OCI-LY1 (cell line): ENCODE measurements around the gene PSPC1.

Experiments used
- H2AFZ ChIP-seq: fragments of 200-600 bp; sonication (generic), shearing (Covaris generic); 2 replicates; pipeline ENCODE4 v1.6.0; 2014; ENCODE audit warnings: antibody characterized with exemption, mild to moderate bottlenecking, low read length
- H3F3A ChIP-seq: fragments of 200-600 bp; sonication (generic), shearing (Covaris generic); 2 replicates; pipeline ENCODE4 v1.6.0; 2014; ENCODE audit warnings: mild to moderate bottlenecking, antibody characterized with exemption, low read length, moderate library complexity; ENCODE audit not compliant: insufficient read depth
- H3K27ac ChIP-seq: fragments of 200-600 bp; sonication (generic); 2 replicates; pipeline ENCODE4 v1.5.1; 2014; ENCODE audit warnings: low read length, mixed run types, mild to moderate bottlenecking, low read depth; ENCODE audit not compliant: poor library complexity, severe bottlenecking
- H3K27me3 ChIP-seq: fragments of 200-600 bp; sonication (generic); 2 replicates; pipeline ENCODE4 v1.6.0; 2014; ENCODE audit warnings: antibody characterized with exemption, mild to moderate bottlenecking, low read length, moderate library complexity; ENCODE audit not compliant: insufficient read depth
- H3K36me3 ChIP-seq: fragments of 200-600 bp; sonication (generic); 2 replicates; pipeline ENCODE4 v1.6.1; 2014; ENCODE audit warnings: mild to moderate bottlenecking, antibody characterized with exemption, low read length, moderate library complexity, mixed read lengths; ENCODE audit not compliant: insufficient read depth
- H3K4me1 ChIP-seq: fragments of 200-600 bp; sonication (generic); 2 replicates; pipeline ENCODE4 v1.5.1; 2014; ENCODE audit warnings: mild to moderate bottlenecking, low read length, moderate library complexity; ENCODE audit not compliant: insufficient read depth, severe bottlenecking
- H3K4me2 ChIP-seq: fragments of 200-600 bp; sonication (generic), shearing (Covaris generic); 2 replicates; pipeline ENCODE4 v1.6.1; 2014; ENCODE audit warnings: low read length
- H3K4me3 ChIP-seq: fragments of 200-600 bp; sonication (generic); 2 replicates; pipeline ENCODE4 v1.5.1; 2014; ENCODE audit warnings: low read length, low read depth, mild to moderate bottlenecking, mixed read lengths; ENCODE audit not compliant: poor library complexity, severe bottlenecking
- H3K79me2 ChIP-seq: fragments of 200-600 bp; shearing (Covaris generic); 2 replicates; pipeline ENCODE4 v1.6.1; 2016; ENCODE audit warnings: mixed run types, low read length, mixed read lengths; ENCODE audit not compliant: insufficient read depth
- H3K9ac ChIP-seq: fragments of 200-600 bp; sonication (generic), shearing (Covaris generic); 2 replicates; pipeline ENCODE4 v1.6.1; 2014; ENCODE audit warnings: mild to moderate bottlenecking, low read length, mixed read lengths
- H3K9me2 ChIP-seq: fragments of 200-600 bp; sonication (generic), shearing (Covaris generic); 2 replicates; pipeline ENCODE4 v1.6.1; 2014; ENCODE audit warnings: low read depth, mild to moderate bottlenecking, low read length, mixed read lengths
- H3K9me3 ChIP-seq: fragments of 200-600 bp; shearing (Covaris generic); 2 replicates; pipeline ENCODE4 v1.6.1; 2014; ENCODE audit warnings: low read length, mixed read lengths
- H4K20me1 ChIP-seq: fragments of 200-600 bp; sonication (generic), shearing (Covaris generic); 2 replicates; pipeline ENCODE4 v1.6.0; 2016; ENCODE audit warnings: mild to moderate bottlenecking, low read length; ENCODE audit not compliant: insufficient read depth
- EZH2 ChIP-seq: fragments of 200-600 bp; sonication (generic), shearing (Covaris generic); IDR thresholded peaks from 2 replicates; pipeline ENCODE4 v1.8.0; 2017; ENCODE audit warnings: borderline replicate concordance, mixed run types, mild to moderate bottlenecking, antibody characterized with exemption, low read length, moderate library complexity, mixed read lengths
- TF ChIP-seq, protein P1 (sequence below): fragments of 200-600 bp; sonication (generic), shearing (Covaris generic); IDR thresholded peaks from 2 replicates; pipeline ENCODE4 v1.5.1; 2017; ENCODE audit warnings: mild to moderate bottlenecking, antibody characterized with exemption, low read length, moderate library complexity, mixed read lengths

The PSPC1 gene

DNA sequence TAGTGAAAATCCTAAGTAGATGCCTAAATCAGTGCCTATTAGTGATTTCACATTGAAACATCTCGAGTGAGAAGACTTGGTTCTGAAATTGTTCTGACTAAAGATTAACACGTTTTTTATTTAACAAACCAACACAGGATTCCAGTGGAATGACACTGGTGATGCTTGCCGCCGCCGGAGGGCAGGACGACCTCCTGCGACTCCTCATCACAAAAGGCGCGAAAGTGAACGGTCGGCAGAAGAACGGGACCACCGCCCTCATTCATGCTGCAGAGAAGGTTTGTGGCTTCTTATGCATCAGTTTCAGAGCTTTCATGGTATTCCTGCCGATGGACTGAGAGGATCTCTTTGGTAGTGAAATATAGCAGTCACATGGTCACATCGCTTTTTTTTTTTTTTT lies 121.2 kb downstream of the PSPC1 start:
- Histone ChIP-seq H3K36me3 (peaks cover 71% of the 10 kb centered on the region), H3K27ac (no peak overlapping the region), H4K20me1 (no peaks in the 10 kb centered on the region), H3K9me2 (no peaks in the 10 kb centered on the region), H3K79me2 (no peaks in the 10 kb centered on the region), H3K4me3 (no peak overlapping the region), H3K9me3 (no peaks in the 10 kb centered on the region), H3K9ac (no peak overlapping the region), H3F3A (no peaks in the 10 kb centered on the region), H2AFZ (no peak overlapping the region), H3K4me2 (no peak overlapping the region), H3K4me1 (no peaks in the 10 kb centered on the region), H3K27me3 (no peaks in the 10 kb centered on the region)
- TF ChIP-seq EZH2: no peak
- TF ChIP-seq, protein P1, sequence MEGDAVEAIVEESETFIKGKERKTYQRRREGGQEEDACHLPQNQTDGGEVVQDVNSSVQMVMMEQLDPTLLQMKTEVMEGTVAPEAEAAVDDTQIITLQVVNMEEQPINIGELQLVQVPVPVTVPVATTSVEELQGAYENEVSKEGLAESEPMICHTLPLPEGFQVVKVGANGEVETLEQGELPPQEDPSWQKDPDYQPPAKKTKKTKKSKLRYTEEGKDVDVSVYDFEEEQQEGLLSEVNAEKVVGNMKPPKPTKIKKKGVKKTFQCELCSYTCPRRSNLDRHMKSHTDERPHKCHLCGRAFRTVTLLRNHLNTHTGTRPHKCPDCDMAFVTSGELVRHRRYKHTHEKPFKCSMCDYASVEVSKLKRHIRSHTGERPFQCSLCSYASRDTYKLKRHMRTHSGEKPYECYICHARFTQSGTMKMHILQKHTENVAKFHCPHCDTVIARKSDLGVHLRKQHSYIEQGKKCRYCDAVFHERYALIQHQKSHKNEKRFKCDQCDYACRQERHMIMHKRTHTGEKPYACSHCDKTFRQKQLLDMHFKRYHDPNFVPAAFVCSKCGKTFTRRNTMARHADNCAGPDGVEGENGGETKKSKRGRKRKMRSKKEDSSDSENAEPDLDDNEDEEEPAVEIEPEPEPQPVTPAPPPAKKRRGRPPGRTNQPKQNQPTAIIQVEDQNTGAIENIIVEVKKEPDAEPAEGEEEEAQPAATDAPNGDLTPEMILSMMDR: no peak

DNA sequence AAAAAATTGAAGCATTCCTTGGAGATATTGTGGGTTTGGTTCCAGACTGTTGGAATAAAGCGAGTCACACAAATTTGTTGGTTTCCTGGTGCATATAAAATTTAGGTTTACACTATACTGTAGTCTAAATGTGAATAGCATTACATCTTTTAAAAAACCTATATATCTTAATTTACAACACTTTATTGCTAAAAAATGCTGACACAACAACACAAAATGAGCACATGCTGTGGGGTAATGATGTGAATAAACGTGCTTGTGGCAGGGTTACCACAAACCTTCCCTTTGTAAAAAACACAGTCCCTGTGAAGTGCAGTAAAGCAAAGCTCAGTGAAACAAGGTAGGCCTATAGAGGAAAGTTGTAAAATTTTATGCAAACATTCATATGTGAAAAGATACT lies 121.6 kb downstream of the PSPC1 start:
- H3K9me3 ChIP-seq: no peaks in the 10 kb centered on the region
- no peak overlapping the region for H2AFZ ChIP-seq
- no peaks in the 10 kb centered on the region for H3K9me2 ChIP-seq
- H3F3A ChIP-seq: no peaks in the 10 kb centered on the region
- H3K27ac ChIP-seq: no peak overlapping the region
- H3K9ac ChIP-seq: no peak overlapping the region
- no peaks in the 10 kb centered on the region for H3K4me1 ChIP-seq
- no peaks in the 10 kb centered on the region for H4K20me1 ChIP-seq
- no peaks in the 10 kb centered on the region for H3K79me2 ChIP-seq
- H3K36me3 ChIP-seq: peaks cover 67% of the 10 kb centered on the region
- no peak overlapping the region for H3K4me2 ChIP-seq
- TF ChIP-seq, protein P1: no peak
- no peak for TF ChIP-seq EZH2
- no peak overlapping the region for H3K4me3 ChIP-seq
- no peaks in the 10 kb centered on the region for H3K27me3 ChIP-seq

DNA sequence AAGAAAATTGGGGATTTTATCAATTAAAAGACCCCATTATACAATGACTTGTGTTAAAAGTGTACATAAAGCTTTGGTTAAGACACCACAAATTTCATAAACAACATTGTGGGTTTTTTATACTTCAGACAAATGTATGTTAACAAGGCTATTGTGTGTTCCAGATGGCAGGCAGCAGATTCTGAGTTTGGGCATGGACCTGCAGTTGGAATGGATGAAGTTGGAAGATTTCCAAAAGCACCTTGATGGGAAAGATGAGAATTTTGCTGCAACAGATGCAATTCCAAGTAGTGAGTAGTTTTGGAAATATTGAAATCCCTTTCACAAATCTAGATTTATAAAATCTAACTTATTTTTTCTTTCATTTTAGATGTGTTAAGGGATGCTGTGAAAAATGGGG lies 123.9 kb downstream of the PSPC1 start:
- Histone ChIP-seq H3K9ac (no peak overlapping the region), H3K9me3 (no peaks in the 10 kb centered on the region), H3K79me2 (no peaks in the 10 kb centered on the region), H3F3A (no peaks in the 10 kb centered on the region), H3K27me3 (no peaks in the 10 kb centered on the region), H3K27ac (no peak overlapping the region), H2AFZ (no peak overlapping the region), H3K9me2 (no peaks in the 10 kb centered on the region), H3K36me3 (peaks cover 46% of the 10 kb centered on the region), H4K20me1 (no peaks in the 10 kb centered on the region), H3K4me3 (no peak overlapping the region), H3K4me1 (no peaks in the 10 kb centered on the region), H3K4me2 (no peak overlapping the region)
- TF ChIP-seq, protein P1: no peak
- no peak for TF ChIP-seq EZH2
